Measurements from ENCODE around the gene ATP11B.

DNA sequence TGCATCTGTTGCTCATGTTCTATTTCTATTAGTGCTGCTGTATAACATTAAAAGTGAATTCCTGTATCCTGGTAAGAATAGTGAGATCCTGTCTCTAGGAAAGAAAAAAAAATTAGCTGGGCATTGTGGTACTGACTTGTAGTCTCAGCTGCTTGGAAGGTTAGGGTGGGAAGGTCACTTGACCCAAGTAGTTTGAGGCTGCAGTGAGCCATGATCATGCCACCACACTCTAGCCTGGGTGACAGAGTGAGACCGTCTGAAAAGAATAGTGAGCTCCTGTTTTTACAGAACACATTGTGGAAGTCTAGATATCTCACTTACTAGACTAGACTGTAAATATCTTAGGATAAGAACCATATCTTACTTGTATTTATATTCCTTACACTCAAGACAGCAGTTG lies 4.6 kb downstream of the ATP11B start:
- TF ChIP-seq, protein P1, sequence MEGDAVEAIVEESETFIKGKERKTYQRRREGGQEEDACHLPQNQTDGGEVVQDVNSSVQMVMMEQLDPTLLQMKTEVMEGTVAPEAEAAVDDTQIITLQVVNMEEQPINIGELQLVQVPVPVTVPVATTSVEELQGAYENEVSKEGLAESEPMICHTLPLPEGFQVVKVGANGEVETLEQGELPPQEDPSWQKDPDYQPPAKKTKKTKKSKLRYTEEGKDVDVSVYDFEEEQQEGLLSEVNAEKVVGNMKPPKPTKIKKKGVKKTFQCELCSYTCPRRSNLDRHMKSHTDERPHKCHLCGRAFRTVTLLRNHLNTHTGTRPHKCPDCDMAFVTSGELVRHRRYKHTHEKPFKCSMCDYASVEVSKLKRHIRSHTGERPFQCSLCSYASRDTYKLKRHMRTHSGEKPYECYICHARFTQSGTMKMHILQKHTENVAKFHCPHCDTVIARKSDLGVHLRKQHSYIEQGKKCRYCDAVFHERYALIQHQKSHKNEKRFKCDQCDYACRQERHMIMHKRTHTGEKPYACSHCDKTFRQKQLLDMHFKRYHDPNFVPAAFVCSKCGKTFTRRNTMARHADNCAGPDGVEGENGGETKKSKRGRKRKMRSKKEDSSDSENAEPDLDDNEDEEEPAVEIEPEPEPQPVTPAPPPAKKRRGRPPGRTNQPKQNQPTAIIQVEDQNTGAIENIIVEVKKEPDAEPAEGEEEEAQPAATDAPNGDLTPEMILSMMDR (conservative IDR thresholded peaks at IDR 0.05; ENCODE audit: low read length), result no peak
- TF ChIP-seq EZH2phosphoT487 (IDR thresholded peaks at IDR 0.05; ENCODE audit: borderline replicate concordance, low read depth, low read length), result no peak

All from OCI-LY7 (cell line).